ENCODE measurements around the gene AGPAT2. TPM values are rescaled to one million over a fixed set of nuclear protein-coding genes. Genes with fewer than 3 reads are reported as not detected.

The AGPAT2 gene
- total RNA-seq, 2 donors from 2014 or later = 197 to 372 TPM

GRCh38 chr9:136666372-136667213, 20.7 kb downstream of the AGPAT2 start:
- H3K27ac ChIP-seq = no peak overlapping the region
- TF ChIP-seq CTCF (IDR thresholded peaks at IDR 0.05) = no peak
- H3K4me1 ChIP-seq = peaks cover 4% of the 10 kb centered on the region
- DNase-seq = no peak
- intact Hi-C loops (cut with DNase I) = no loop called here
- peak overlapping the region; percentile 9 for H3K4me3 ChIP-seq
- H3K36me3 ChIP-seq = no peaks in the 10 kb centered on the region
- H3K9ac ChIP-seq (ENCODE audit: low read depth in 2 of 2, low read length in 2 of 2) = peak overlapping the region in 1 of 2 donors; percentile 2
- H3K27me3 ChIP-seq = peaks cover 57% of the 10 kb centered on the region
- no peaks in the 10 kb centered on the region for H3K9me3 ChIP-seq

- Histone ChIP-seq H3K4me1 (peaks cover 4% of the 10 kb centered on the region), H3K4me3 (peak overlapping the region; percentile 40), H3K9ac (ENCODE audit: low read depth in 2 of 2, low read length in 2 of 2) (no peak overlapping the region), H3K9me3 (no peaks in the 10 kb centered on the region), H3K27ac (no peak overlapping the region), H3K36me3 (no peaks in the 10 kb centered on the region), H3K27me3 (peaks cover 57% of the 10 kb centered on the region)
- no peak for TF ChIP-seq CTCF (IDR thresholded peaks at IDR 0.05)
- intact Hi-C loops (cut with DNase I) = no loop called here
- no peak for DNase-seq
Measured at GRCh38 chr9:136665704-136666371, 21.4 kb downstream of the AGPAT2 start.

- no peaks in the 10 kb centered on the region for H3K36me3 ChIP-seq
- intact Hi-C loops (cut with DNase I) = no loop called here
- peak overlapping the region; percentile 40 for H3K4me3 ChIP-seq
- H3K27me3 ChIP-seq = peaks cover 56% of the 10 kb centered on the region
- H3K9ac ChIP-seq (ENCODE audit: low read depth in 2 of 2, low read length in 2 of 2) = peak overlapping the region in 1 of 2 donors; percentile 35
- no peak for DNase-seq
- no peak for TF ChIP-seq CTCF (IDR thresholded peaks at IDR 0.05)
- peaks cover 4% of the 10 kb centered on the region for H3K4me1 ChIP-seq
- H3K27ac ChIP-seq = no peak overlapping the region
- no peaks in the 10 kb centered on the region for H3K9me3 ChIP-seq
Measured at GRCh38 chr9:136665111-136665703, 22.1 kb downstream of the AGPAT2 start.

- Histone ChIP-seq H3K9me3 (no peaks in the 10 kb centered on the region), H3K36me3 (no peaks in the 10 kb centered on the region), H3K27me3 (peaks cover 52% of the 10 kb centered on the region), H3K9ac (ENCODE audit: low read depth in 2 of 2, low read length in 2 of 2) (peak overlapping the region in 1 of 2 donors; percentile 35), H3K27ac (no peak overlapping the region), H3K4me1 (peaks cover 4% of the 10 kb centered on the region), H3K4me3 (peak overlapping the region; percentile 40)
- no peak for TF ChIP-seq CTCF (IDR thresholded peaks at IDR 0.05)
- intact Hi-C loops (cut with DNase I) = no loop called here
- no peak for DNase-seq
Measured at GRCh38 chr9:136664000-136664915, 23.0 kb downstream of the AGPAT2 start.

Measured in colonic mucosa (tissue), 4 donors.